Rectal smooth muscle tissue (tissue), 1 donor: ENCODE data around the gene C1orf52.
"Not testable (repeated sequence)": the region's sequence is repeated elsewhere in the genome, so short reads cannot be mapped to it uniquely, and the experiment has no call there.

Experiments
- H3K27ac ChIP-seq: one replicate; pipeline ENCODE4 v1.7.0; 2013; ENCODE audit warnings: low read depth, low read length, inconsistent platforms
- H3K27me3 ChIP-seq: one replicate; pipeline ENCODE4 v1.7.0; 2013; ENCODE audit warnings: low read length; ENCODE audit not compliant: control insufficient read depth, insufficient read depth
- H3K36me3 ChIP-seq: one replicate; pipeline ENCODE4 v1.7.0; 2013; ENCODE audit warnings: low read length; ENCODE audit not compliant: control insufficient read depth, insufficient read depth
- H3K4me1 ChIP-seq: one replicate; pipeline ENCODE4 v1.7.0; 2013; ENCODE audit warnings: low read length; ENCODE audit not compliant: control insufficient read depth, insufficient read depth
- H3K4me3 ChIP-seq: one replicate; pipeline ENCODE4 v1.7.0; 2013; ENCODE audit warnings: low read length
- H3K9ac ChIP-seq: one replicate; pipeline ENCODE4 v1.7.0; 2013; ENCODE audit warnings: low read length

The C1orf52 gene

DNA sequence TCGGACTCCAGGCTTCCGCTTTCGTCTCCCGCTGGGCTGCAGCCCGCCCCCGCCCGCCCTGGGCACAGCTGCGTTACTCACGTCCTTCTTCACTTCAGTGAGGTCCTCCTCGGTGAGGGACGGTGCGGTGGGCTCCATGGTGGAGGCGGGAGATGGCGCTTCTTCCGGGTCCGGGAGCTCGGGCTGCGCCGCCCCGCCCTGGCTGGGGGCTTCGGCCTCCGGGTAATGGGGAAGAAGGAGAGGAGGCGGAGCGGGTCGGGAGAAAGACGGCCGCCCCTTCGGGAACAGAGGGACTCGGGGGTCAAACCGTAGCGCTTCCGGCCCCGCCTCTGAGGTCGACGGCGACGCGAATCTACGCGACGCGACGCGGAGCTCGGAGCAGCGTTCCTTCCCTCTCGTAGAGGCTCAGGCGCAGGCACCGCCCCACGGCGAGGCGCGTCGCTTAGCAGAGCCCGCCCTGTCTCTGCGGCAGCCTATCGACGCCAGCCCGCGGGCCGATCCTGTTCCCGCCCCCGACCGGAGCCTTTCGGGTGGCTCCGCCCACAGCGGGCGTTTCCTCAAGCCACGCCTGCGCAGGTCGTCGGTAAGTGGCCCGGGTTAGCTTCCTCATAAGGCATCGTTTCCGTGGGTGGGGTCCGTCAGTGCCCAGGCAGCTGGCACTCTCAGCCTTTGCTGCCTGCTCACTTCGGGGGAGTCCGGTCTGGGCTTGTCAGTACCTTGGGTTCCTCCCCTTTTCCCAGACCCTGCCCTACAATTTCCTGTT, 16.9 kb upstream of the C1orf52 start, which contains the start of gene BCL10:
Gene BCL10 (minus strand): TSS at position 418 of the 763 bp plus-strand sequence. CDS start 280 bp downstream, at position 138.
- H3K27ac ChIP-seq, result peak within 1 kb of the TSS; percentile 95
- peaks cover 3% of the 10 kb centered on the region for H3K36me3 ChIP-seq

DNA sequence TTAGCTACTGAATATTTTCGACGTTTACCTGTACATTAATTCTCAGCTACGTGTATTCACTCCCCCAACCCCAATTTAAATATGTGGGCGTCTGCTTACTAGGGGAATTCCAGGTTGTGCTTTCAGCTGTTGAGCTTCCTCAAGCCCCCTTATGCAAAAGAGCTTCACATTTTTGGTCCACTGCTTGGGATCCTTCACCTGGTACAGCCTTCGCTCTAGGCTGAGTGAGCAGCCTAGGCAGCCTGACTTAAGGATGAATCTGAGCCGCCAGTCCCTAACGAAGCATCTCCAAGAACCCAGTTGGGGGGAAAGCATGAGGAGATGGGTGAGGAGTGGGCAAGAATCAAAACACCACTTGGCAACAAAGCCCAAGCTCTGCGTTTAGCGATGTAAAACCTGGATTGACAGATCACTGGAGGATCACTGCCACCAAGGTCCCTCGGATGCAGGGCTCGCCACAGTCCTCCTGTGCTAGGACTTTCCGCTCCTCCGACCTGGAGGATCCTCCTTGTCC, 16.3 kb upstream of the C1orf52 start:
- Histone ChIP-seq H3K27ac (peak overlapping the region; percentile 95), H3K4me3 (peak overlapping the region; percentile 91), H3K27me3 (no peaks in the 10 kb centered on the region), H3K9ac (peak overlapping the region; percentile 98), H3K4me1 (peaks cover 15% of the 10 kb centered on the region), H3K36me3 (peaks cover 7% of the 10 kb centered on the region)

More for the DNA sequence above, 16.9 kb upstream of the C1orf52 start, which contains the start of gene BCL10:
- Histone ChIP-seq H3K9ac (peak within 1 kb of the TSS; percentile 98), H3K4me3 (peak within 1 kb of the TSS; percentile 91), H3K27me3 (no peaks in the 10 kb centered on the region), H3K4me1 (peaks cover 15% of the 10 kb centered on the region)

- Histone ChIP-seq H3K4me1 (peaks cover 15% of the 10 kb centered on the region), H3K36me3 (peaks cover 10% of the 10 kb centered on the region)
Observed at GRCh38 chr1:85274969-85275453, 15.5 kb upstream of the C1orf52 start.

GRCh38 chr1:85273397-85273796, 13.9 kb upstream of the C1orf52 start:
- Histone ChIP-seq H3K9ac (no peak overlapping the region), H3K4me1 (peaks cover 15% of the 10 kb centered on the region), H3K4me3 (no peak overlapping the region), H3K36me3 (peaks cover 21% of the 10 kb centered on the region), H3K27ac (no peak overlapping the region), H3K27me3 (no peaks in the 10 kb centered on the region)

More at GRCh38 chr1:85274969-85275453, 15.5 kb upstream of the C1orf52 start:
- Histone ChIP-seq H3K9ac (no peak overlapping the region), H3K4me3 (peak overlapping the region; percentile 91), H3K27me3 (no peaks in the 10 kb centered on the region), H3K27ac (no peak overlapping the region)

- Histone ChIP-seq H3K36me3 (peaks cover 24% of the 10 kb centered on the region), H3K9ac (no peak overlapping the region), H3K4me3 (no peak overlapping the region), H3K4me1 (no peaks in the 10 kb centered on the region), H3K27ac (no peak overlapping the region), H3K27me3 (no peaks in the 10 kb centered on the region)
Observed at GRCh38 chr1:85268801-85269585, 9.5 kb upstream of the C1orf52 start.

GRCh38 chr1:85267313-85267712, 7.9 kb upstream of the C1orf52 start:
- no peaks in the 10 kb centered on the region for H3K4me1 ChIP-seq
- no peak overlapping the region for H3K27ac ChIP-seq
- H3K9ac ChIP-seq, result no peak overlapping the region
- H3K4me3 ChIP-seq, result no peak overlapping the region
- H3K27me3 ChIP-seq, result no peaks in the 10 kb centered on the region
- H3K36me3 ChIP-seq, result peaks cover 21% of the 10 kb centered on the region

DNA sequence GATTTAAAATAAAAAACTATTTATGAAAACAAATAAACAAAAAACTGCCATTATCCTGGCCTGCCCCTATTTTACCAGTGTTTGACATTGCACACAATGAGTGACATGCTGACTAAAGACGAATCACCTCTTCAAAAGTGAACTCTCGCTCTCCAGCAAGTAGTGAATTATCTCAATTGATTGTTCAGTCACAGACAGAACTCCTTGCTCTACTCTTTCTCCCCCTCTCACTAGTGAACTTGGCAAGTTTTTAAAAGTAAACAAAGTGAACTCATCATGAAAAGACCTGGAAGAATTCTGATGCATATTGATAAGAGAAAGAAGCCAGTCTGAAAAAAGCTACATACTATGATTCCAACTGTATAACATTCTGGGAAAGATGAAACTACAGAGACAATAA, 4.7 kb upstream of the C1orf52 start:
- no peaks in the 10 kb centered on the region for H3K27me3 ChIP-seq
- no peak overlapping the region for H3K27ac ChIP-seq
- H3K9ac ChIP-seq, result no peak overlapping the region
- no peak overlapping the region for H3K4me3 ChIP-seq
- peaks cover 7% of the 10 kb centered on the region for H3K36me3 ChIP-seq
- no peaks in the 10 kb centered on the region for H3K4me1 ChIP-seq

DNA sequence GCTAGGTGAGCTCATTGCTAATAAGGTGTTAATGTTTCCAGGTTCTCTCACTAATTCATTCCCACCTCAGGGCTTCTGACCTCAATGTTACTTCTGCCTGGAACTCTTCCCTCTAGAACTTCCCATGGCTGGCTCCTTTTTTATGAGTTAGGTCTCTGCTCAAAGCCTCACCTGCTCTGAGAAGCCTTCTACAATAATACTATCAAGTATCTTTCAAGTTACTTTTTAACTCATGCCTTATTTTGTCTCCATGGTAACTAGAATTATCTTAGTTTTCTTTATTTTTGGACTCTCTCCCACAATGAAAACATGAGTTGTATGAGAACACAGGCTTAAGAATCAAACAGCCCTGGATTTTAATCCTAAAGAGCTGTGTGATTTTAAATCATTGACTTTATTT, 3.5 kb upstream of the C1orf52 start:
- H3K36me3 ChIP-seq, result peaks cover 3% of the 10 kb centered on the region
- H3K9ac ChIP-seq, result no peak overlapping the region
- H3K4me1 ChIP-seq, result peaks cover 5% of the 10 kb centered on the region
- no peak overlapping the region for H3K4me3 ChIP-seq
- no peaks in the 10 kb centered on the region for H3K27me3 ChIP-seq
- H3K27ac ChIP-seq, result no peak overlapping the region

DNA sequence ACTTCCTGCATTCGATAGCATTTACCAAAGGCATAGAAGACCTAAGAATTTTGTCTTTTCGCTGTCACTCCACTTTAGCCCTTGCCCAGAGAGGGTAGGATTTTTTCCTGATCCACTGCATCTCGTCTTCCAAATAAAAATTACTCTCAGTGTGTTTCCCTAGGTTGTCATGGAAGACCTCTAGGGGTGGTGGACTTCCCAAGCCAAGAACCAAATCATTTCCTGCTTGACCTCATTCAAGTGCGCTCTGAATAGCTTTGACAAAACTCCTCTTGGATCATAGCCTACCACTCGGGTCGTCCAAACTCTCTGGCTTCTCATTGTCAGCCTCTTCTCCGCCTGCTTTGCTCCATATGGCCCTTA, 431 bp upstream of the C1orf52 start:
- Histone ChIP-seq H3K27ac (peak overlapping the region; percentile 68), H3K36me3 (no peaks in the 10 kb centered on the region), H3K9ac (no peak overlapping the region), H3K27me3 (no peaks in the 10 kb centered on the region), H3K4me1 (peaks cover 5% of the 10 kb centered on the region), H3K4me3 (peak overlapping the region; percentile 95)

DNA sequence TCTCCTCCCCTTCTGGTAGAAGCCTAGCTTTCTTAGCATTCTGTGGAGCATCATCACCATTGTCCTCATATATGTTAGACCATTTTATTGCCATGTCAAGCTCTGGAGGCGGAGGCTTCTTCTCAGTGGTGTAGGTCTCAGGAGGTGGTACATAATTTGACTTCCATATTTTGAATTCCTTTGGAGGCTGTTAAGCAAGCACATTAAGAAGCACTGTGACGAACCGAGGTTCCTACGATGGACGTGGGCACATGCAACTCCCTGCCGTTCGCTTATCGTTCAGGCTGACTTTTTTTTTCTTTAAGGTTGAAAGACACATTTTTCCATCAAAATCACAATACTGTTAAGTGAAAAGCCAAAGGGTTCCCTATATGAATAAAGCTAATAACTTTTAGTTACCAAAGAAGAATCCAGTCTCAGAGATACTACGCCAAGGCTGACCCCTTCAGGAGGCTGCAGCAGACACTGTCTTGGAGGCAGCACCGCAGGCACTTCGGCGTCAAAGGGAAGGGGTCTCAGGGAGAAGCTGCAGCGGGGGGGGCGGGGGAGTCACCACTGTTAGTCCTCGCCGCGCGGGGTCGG, 835 bp downstream of the C1orf52 start:
- Histone ChIP-seq H3K27ac (no peak overlapping the region), H3K9ac (no peak overlapping the region), H3K36me3 (no peaks in the 10 kb centered on the region), H3K4me1 (peaks cover 5% of the 10 kb centered on the region), H3K27me3 (no peaks in the 10 kb centered on the region), H3K4me3 (peak overlapping the region; percentile 95)

DNA sequence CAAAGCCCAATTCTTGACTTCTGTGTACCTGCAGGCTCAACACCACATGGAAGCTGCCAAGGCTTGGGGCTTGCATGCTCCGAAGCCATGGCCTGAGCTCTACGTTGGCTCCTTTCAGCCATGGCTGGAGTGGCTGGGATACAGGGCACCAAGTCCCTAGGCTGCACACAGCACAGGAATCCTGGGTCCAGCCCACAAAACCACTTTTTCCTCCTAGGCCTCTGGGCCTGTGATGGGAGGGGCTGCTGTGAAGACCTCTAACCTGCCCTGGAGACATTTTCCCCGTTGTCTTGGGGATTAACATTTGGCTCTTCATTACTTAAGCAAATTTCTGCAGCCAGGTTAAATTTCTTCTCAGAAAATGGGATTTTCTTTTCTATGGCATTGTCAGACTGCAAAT, 10.4 kb downstream of the C1orf52 start:
- not testable (repeated sequence) for H3K4me3 ChIP-seq, H3K27ac ChIP-seq, H3K4me1 ChIP-seq, H3K9ac ChIP-seq, H3K36me3 ChIP-seq, H3K27me3 ChIP-seq

GRCh38 chr1:85245891-85246290, 13.6 kb downstream of the C1orf52 start:
- no peak overlapping the region for H3K4me3 ChIP-seq
- no peak overlapping the region for H3K9ac ChIP-seq
- peak overlapping the region; percentile 44 for H3K27ac ChIP-seq
- no peaks in the 10 kb centered on the region for H3K36me3 ChIP-seq
- no peaks in the 10 kb centered on the region for H3K27me3 ChIP-seq
- peaks cover 13% of the 10 kb centered on the region for H3K4me1 ChIP-seq
